Body of pancreas (tissue), 4 donors: ENCODE results near the gene RNFT2.
A peak's percentile ranks its signal among the peaks of the same experiment; 100 is the strongest.

Experiments
- POLR2A ChIP-seq, 3 donors: fragments of 450-650 bp; IDR thresholded peaks; one replicate each; pipeline ENCODE4 v1.6.1; 2016; ENCODE audit warnings: antibody characterized with exemption in 3 of 3, mild to moderate bottlenecking in 2 of 3
- TF ChIP-seq, protein P1 (sequence below), 7 experiments: fragments of 450-650 bp in 4 of 7; fragments of 200-600 bp in 3 of 7; sonication (generic) in 3 of 7; IDR thresholded peaks; one replicate each; pipeline ENCODE4 v1.5.1; 2016 to 2019; ENCODE audit warnings: antibody characterized with exemption in 7 of 7

DNA sequence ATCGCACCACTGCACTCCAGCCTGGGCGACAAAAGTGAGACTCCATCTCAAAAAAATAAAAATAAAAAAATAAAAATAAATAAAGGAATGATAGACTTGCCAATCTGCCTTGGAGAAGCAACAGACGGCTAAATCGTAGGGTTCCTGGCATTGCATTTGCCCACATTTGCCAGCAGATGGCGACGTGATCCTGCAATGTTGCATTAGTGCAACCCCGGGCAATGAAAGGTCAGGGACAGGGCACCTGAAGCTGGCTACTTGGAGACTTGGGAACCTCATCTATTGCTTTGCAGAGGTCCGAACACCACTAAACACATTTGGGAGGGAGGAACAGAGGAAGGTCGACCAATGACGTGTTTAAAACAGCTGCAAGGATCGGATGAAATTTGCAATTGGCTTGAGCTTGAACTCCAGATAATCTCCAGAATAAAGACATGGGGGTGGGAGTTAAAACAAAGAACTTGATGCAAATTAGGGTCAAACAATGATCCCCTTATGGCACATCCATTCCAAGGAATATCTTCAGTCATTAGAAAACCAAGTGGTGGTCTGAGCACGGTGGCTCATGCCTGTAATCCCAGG lies 34.8 kb upstream of the RNFT2 start:
- TF ChIP-seq, protein P1, sequence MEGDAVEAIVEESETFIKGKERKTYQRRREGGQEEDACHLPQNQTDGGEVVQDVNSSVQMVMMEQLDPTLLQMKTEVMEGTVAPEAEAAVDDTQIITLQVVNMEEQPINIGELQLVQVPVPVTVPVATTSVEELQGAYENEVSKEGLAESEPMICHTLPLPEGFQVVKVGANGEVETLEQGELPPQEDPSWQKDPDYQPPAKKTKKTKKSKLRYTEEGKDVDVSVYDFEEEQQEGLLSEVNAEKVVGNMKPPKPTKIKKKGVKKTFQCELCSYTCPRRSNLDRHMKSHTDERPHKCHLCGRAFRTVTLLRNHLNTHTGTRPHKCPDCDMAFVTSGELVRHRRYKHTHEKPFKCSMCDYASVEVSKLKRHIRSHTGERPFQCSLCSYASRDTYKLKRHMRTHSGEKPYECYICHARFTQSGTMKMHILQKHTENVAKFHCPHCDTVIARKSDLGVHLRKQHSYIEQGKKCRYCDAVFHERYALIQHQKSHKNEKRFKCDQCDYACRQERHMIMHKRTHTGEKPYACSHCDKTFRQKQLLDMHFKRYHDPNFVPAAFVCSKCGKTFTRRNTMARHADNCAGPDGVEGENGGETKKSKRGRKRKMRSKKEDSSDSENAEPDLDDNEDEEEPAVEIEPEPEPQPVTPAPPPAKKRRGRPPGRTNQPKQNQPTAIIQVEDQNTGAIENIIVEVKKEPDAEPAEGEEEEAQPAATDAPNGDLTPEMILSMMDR (IDR thresholded peaks at IDR 0.05), result peak; percentile 60 to 96 (median 91)
- TF ChIP-seq POLR2A (IDR thresholded peaks at IDR 0.05), result no peak
